ENCODE results near the gene PDZD7.

PDZD7 gene

GRCh38 chr10:100995181-100995580 lies 35.7 kb downstream of the PDZD7 start:
- CTCF ChIA-PET, result interaction anchor here (1.4 to 12.0 kb wide), 2 partner anchors 22 to 65 kb away, joined by 3 to 169 read pairs; no protein-coding TSS in a partner anchor
- no peak overlapping the region for H3K4me3 Mint-ChIP-seq
- H3K27me3 Mint-ChIP-seq, result no peaks in the 10 kb centered on the region
- no peak for DNase-seq
- H3K9me3 Mint-ChIP-seq, result no peaks in the 10 kb centered on the region
- no peak overlapping the region for H3K27ac Mint-ChIP-seq
- peaks cover 26% of the 10 kb centered on the region for H3K4me1 Mint-ChIP-seq
- H3K36me3 Mint-ChIP-seq, result peaks cover 28% of the 10 kb centered on the region

DNA sequence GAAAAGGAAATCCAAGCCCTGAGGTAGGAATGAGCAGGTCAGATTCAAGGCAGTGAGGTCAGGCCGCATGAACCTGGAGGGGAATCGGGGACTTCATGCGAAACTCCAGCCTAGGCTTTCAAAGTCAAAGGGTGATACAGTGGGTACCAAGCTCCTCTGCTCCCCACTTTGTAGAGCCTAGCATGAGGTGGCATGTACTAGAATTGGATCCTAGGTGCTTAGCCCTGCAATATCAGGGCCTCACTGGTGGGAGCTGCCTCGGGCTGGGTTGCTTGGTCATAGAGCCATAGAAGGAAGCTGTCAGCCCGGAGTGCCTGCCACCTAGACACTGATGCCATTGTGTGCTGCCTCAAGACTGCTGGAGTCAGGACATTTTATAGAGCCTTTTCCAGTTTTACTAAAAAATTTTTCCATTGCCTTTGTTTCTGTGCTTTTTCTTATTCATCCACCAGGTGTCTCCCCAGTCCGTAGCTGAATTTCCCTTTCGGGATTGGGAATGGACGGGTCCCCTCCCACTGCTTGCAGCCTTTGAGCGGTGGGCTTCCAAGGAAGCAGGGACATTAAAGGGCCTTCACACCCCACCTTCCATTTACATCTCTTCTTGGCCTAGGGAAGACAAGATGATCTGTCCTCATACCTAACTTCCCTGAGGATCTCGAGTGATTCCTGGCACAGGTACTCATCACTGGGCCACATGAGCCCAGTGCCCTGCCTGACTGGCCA lies 36.8 kb downstream of the PDZD7 start:
- peaks cover 32% of the 10 kb centered on the region for H3K36me3 Mint-ChIP-seq
- DNase-seq, result no peak
- peak overlapping the region; percentile 20 for H3K27ac Mint-ChIP-seq
- no peak overlapping the region for H3K4me3 Mint-ChIP-seq
- peaks cover 30% of the 10 kb centered on the region for H3K4me1 Mint-ChIP-seq
- CTCF ChIA-PET, result interaction anchor here (0.7 to 1.7 kb wide), 3 partner anchors 20 to 25 kb away, joined by 3 to 5 read pairs (median 4); no protein-coding TSS in a partner anchor
- no peaks in the 10 kb centered on the region for H3K27me3 Mint-ChIP-seq
- H3K9me3 Mint-ChIP-seq, result no peaks in the 10 kb centered on the region

DNA sequence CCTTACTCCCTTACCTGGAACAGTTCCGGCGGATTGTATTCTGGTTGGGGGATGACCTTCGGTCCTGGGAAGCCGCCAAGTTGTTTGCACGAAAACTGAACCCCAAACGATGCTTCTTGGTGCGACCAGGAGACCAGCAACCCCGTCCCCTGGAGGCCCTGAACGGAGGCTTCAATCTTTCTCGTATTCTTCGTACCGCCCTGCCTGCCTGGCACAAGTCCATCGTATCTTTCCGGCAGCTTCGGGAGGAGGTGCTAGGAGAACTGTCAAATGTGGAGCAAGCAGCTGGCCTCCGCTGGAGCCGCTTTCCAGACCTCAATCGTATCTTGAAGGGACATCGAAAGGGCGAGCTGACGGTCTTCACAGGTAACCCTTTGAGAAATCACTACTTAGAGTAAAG lies 41.8 kb downstream of the PDZD7 start:
- Mint-ChIP-seq H3K36me3 (peaks cover 34% of the 10 kb centered on the region), H3K27me3 (no peaks in the 10 kb centered on the region), H3K27ac (no peak overlapping the region), H3K4me1 (peaks cover 39% of the 10 kb centered on the region), H3K9me3 (no peaks in the 10 kb centered on the region), H3K4me3 (no peak overlapping the region)
- DNase-seq, result no peak
- CTCF ChIA-PET, result interaction anchor here (5.2 kb wide), 1 partner anchor 8 kb away, joined by 26 read pairs; no protein-coding TSS in a partner anchor

DNA sequence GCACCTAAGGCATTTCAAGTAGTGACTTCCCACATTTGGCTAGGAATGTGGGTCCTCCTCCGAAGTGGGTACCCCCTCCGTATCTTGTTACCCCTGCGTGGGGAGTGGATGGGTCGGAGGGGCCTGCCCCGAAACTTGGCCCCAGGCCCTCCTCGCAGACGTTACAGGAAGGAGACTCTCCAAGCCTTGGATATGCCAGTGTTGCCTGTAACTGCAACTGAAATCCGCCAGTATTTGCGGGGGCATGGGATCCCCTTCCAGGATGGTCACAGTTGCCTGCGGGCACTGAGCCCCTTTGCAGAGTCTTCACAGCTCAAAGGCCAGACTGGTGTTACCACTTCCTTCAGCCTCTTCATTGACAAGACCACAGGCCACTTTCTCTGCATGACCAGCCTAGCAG lies 42.8 kb downstream of the PDZD7 start:
- CTCF ChIA-PET, result interaction anchor here (5.2 kb wide), 1 partner anchor 9 kb away, joined by 26 read pairs; no protein-coding TSS in a partner anchor
- DNase-seq, result no peak
- peak overlapping the region; percentile 88 for H3K4me3 Mint-ChIP-seq
- H3K27ac Mint-ChIP-seq, result no peak overlapping the region
- no peaks in the 10 kb centered on the region for H3K9me3 Mint-ChIP-seq
- H3K27me3 Mint-ChIP-seq, result no peaks in the 10 kb centered on the region
- H3K36me3 Mint-ChIP-seq, result peaks cover 28% of the 10 kb centered on the region
- peaks cover 39% of the 10 kb centered on the region for H3K4me1 Mint-ChIP-seq

GRCh38 chr10:100987685-100988049 lies 43.3 kb downstream of the PDZD7 start:
- peaks cover 39% of the 10 kb centered on the region for H3K4me1 Mint-ChIP-seq
- H3K4me3 Mint-ChIP-seq, result peak overlapping the region; percentile 88
- no peaks in the 10 kb centered on the region for H3K9me3 Mint-ChIP-seq
- H3K27me3 Mint-ChIP-seq, result no peaks in the 10 kb centered on the region
- CTCF ChIA-PET, result interaction anchor here (0.8 to 5.2 kb wide), 3 partner anchors 10 to 24 kb away, joined by 3 to 26 read pairs (median 3); no protein-coding TSS in a partner anchor
- no peak for DNase-seq
- peaks cover 24% of the 10 kb centered on the region for H3K36me3 Mint-ChIP-seq
- H3K27ac Mint-ChIP-seq, result peak overlapping the region; percentile 89

DNA sequence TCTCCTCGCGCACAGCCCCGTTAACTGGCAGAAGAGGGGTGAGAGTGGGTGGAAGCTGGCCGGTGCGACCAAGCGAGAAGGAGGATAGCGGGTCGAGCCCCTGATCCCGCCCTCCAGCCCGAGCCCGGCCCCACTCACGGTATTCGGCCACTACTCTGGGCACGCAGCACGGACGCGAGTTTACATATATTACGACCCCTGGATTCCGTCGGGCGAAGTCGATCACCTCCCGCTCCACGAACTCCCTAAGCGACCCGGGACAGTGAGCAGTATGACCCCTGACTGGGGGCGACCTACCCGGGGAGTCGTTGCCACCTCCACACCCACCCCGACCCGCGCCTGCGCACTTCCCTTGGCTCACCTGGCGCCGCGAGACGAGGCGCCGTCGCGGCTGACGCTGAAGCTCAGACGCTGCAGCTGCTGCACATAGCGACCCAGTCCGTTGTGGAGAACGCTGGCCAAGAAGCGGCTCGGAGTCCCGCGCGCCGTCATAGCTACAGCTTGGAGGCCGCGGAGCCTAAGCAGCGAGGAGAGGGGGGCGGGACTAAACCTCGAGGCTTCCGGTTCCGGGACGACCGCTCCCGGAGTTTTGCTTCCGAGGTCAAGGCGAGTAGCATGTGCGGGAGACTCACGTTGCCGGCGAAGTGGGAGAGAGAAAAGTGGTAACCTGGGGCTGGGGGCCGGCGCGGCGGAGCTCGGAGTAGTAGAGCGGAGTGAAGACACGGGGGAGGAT lies 43.8 kb downstream of the PDZD7 start, which contains the start of the genes MRPL43 and TWNK:
TSS of gene MRPL43 (minus strand) at position 546 of the 733 bp plus-strand sequence. CDS start at position 492, 54 bp downstream.
TSS of gene TWNK (plus strand) at position 592 of the 733 bp plus-strand sequence. CDS start 668 bp downstream, outside the sequence.
- H3K36me3 Mint-ChIP-seq, result peaks cover 24% of the 10 kb centered on the region
- no peaks in the 10 kb centered on the region for H3K9me3 Mint-ChIP-seq
- CTCF ChIA-PET, result interaction anchor here (0.8 to 5.2 kb wide), 5 partner anchors 10 to 32 kb away, joined by 3 to 26 read pairs (median 3); no protein-coding TSS in a partner anchor
- peak within 1 kb of the TSS; percentile 88 for H3K4me3 Mint-ChIP-seq
- H3K27me3 Mint-ChIP-seq, result no peaks in the 10 kb centered on the region
- DNase-seq, result peak; percentile 92
- H3K4me1 Mint-ChIP-seq, result peaks cover 39% of the 10 kb centered on the region
- H3K27ac Mint-ChIP-seq, result peak within 1 kb of the TSS; percentile 89

DNA sequence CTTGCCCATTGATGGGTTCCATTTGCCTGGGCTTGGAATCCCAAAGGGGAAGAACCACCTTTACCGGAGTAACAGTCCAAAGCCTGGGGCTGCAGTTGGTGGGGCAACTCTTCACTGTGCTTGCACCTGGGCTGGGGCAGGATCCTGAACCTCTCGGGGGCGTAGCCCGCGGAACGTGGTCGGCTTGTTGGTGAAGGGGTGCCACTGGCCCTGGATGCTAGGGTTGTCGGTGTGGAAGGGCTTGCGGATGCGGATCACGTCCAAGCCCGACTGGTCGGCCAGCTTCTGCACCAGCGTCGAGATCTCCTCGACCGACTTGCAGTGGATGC lies 44.3 kb downstream of the PDZD7 start:
- CTCF ChIA-PET, result interaction anchor here (0.7 to 5.2 kb wide), 5 partner anchors 11 to 33 kb away, joined by 3 to 26 read pairs (median 3); no protein-coding TSS in a partner anchor
- Mint-ChIP-seq H3K27ac (peak overlapping the region; percentile 89), H3K36me3 (peaks cover 25% of the 10 kb centered on the region), H3K4me1 (peaks cover 39% of the 10 kb centered on the region), H3K9me3 (no peaks in the 10 kb centered on the region), H3K4me3 (peak overlapping the region; percentile 88), H3K27me3 (no peaks in the 10 kb centered on the region)
- DNase-seq, result no peak

GRCh38 chr10:100985336-100985735 lies 45.6 kb downstream of the PDZD7 start:
- H3K4me3 Mint-ChIP-seq, result no peak overlapping the region
- H3K27ac Mint-ChIP-seq, result no peak overlapping the region
- CTCF ChIA-PET, result interaction anchor here (0.6 to 5.2 kb wide), 3 partner anchors 12 to 641 kb away, joined by 3 to 26 read pairs (median 6); no protein-coding TSS in a partner anchor
- H3K36me3 Mint-ChIP-seq, result peaks cover 17% of the 10 kb centered on the region
- no peaks in the 10 kb centered on the region for H3K27me3 Mint-ChIP-seq
- H3K4me1 Mint-ChIP-seq, result peaks cover 38% of the 10 kb centered on the region
- no peak for DNase-seq
- H3K9me3 Mint-ChIP-seq, result no peaks in the 10 kb centered on the region

DNA sequence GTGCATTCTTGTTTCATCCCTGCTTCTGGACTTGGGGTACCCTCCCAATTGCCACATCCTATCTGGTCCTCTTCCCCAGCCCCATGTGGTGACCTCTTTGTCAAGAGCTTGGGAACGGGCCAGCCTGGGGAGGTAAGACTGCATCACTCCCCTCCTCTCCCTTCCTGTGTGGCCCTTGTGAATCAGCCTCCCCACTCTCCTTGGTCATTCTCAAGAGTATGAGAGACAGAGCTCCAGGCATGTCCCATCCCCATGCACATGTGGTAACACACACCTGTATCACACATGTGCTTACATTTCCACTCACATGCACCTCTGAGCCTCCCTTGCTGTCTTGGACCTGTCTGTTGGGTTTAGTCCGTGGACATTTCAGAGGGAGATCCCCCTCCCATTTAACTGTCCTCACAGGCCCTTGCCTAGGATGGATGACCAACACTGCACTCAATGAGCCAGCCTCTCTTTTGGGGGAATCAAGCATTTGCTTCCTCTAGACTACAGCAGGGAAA lies 46.2 kb downstream of the PDZD7 start:
- peak; percentile 8 for DNase-seq
- no peak overlapping the region for H3K4me3 Mint-ChIP-seq
- no peaks in the 10 kb centered on the region for H3K9me3 Mint-ChIP-seq
- H3K27me3 Mint-ChIP-seq, result no peaks in the 10 kb centered on the region
- peaks cover 16% of the 10 kb centered on the region for H3K36me3 Mint-ChIP-seq
- peaks cover 36% of the 10 kb centered on the region for H3K4me1 Mint-ChIP-seq
- no peak overlapping the region for H3K27ac Mint-ChIP-seq
- CTCF ChIA-PET, result interaction anchor here (0.6 to 5.2 kb wide), 3 partner anchors 12 to 640 kb away, joined by 3 to 26 read pairs (median 6); no protein-coding TSS in a partner anchor

GRCh38 chr10:100983868-100984671 lies 46.9 kb downstream of the PDZD7 start:
- H3K27ac Mint-ChIP-seq, result peak overlapping the region; percentile 46
- no peaks in the 10 kb centered on the region for H3K9me3 Mint-ChIP-seq
- DNase-seq, result peak; percentile 11
- no peaks in the 10 kb centered on the region for H3K27me3 Mint-ChIP-seq
- peaks cover 11% of the 10 kb centered on the region for H3K36me3 Mint-ChIP-seq
- H3K4me1 Mint-ChIP-seq, result peaks cover 30% of the 10 kb centered on the region
- H3K4me3 Mint-ChIP-seq, result no peak overlapping the region
- CTCF ChIA-PET, result interaction anchor here (1.3 kb wide), 1 partner anchor 35 kb away, joined by 3 read pairs; no protein-coding TSS in a partner anchor

- CTCF ChIA-PET, result interaction anchor here (1.3 kb wide), 1 partner anchor 36 kb away, joined by 3 read pairs; no protein-coding TSS in a partner anchor
- Mint-ChIP-seq H3K27me3 (no peaks in the 10 kb centered on the region), H3K27ac (no peak overlapping the region), H3K36me3 (peaks cover 11% of the 10 kb centered on the region), H3K4me3 (no peak overlapping the region), H3K9me3 (no peaks in the 10 kb centered on the region), H3K4me1 (peaks cover 23% of the 10 kb centered on the region)
- DNase-seq, result no peak
These were observed 47.8 kb downstream of the PDZD7 start for GRCh38 chr10:100982916-100983830.

DNA sequence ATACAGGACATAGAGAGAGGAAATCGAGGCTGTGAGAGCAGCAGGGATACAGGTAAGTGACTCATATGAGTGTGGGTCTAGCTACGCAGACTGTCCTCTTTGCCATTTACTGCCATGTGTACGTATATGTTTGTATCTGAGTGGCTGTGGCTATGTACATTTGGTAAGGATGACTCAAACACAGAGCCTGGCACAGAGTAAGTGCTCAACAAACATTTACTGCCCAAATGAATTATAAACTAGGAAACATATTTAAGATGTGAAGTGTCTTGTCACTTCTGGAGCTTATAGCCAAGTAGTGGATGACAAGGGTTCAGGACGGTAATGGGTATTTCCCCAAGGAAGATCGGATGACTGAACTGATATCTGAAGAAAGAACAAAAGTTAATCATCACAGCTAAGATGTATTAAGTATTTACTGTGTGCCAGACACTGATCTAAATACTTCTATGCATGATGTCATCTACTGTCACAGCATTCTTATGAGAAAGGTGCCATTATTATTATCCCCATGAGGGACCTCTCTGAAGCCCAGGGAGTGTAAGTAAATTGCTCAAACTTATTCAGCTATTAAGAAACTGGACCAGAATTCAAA lies 49.7 kb downstream of the PDZD7 start:
- H3K36me3 Mint-ChIP-seq, result peaks cover 4% of the 10 kb centered on the region
- H3K27ac Mint-ChIP-seq, result no peak overlapping the region
- CTCF ChIA-PET, result no interaction called here
- no peak overlapping the region for H3K4me3 Mint-ChIP-seq
- peaks cover 6% of the 10 kb centered on the region for H3K4me1 Mint-ChIP-seq
- DNase-seq, result no peak
- H3K9me3 Mint-ChIP-seq, result no peaks in the 10 kb centered on the region
- no peaks in the 10 kb centered on the region for H3K27me3 Mint-ChIP-seq

Data from activated naive CD4-positive, alpha-beta T cell treated with anti-CD3 and anti-CD28 coated beads, Interleukin-2, amount 10 ng/mL, durations not matched to agents 7 days and 5 days (primary cell).